HCT116 (cell line): ENCODE results near the gene LRIT3. TPM values are rescaled to one million over a fixed set of nuclear protein-coding genes. Genes with fewer than 3 reads are reported as not detected.

ENCODE experiments used
- ATAC-seq: fragments of 200-7000 bp; cut with Tn5 transposase; 2 replicates; pipeline ENCODE4 v1.9.1; 2020; ENCODE audit warnings: mild to moderate bottlenecking, moderate library complexity
- BruUV-seq: library from RNA; stranded (reverse); fragments of 400-500 nt; replicated peaks from 2 replicates; lab custom pipeline; 2021; lab: Mats Ljungman, UMichigan
- CTCF ChIA-PET: fragments of 300-600 bp; sonication (Branson Sonifier 250); formaldehyde crosslinking; loops from one replicate; lab custom pipeline; 2021; ENCODE audit warnings: antibody characterized with exemption; lab: Charles Lee
- POLR2A ChIA-PET: fragments of 300-600, 350-600 bp; sonication (Branson Sonifier 250); formaldehyde crosslinking; loops from one replicate; lab custom pipeline; 2021; ENCODE audit warnings: antibody characterized with exemption; lab: Charles Lee
- RAD21 ChIA-PET, 2 experiments: fragments of 300-600 bp; sonication (Branson Sonifier 250); formaldehyde crosslinking; loops; one replicate each; lab custom pipeline; 2023; ENCODE audit warnings: low total read pairs in 2 of 2; ENCODE audit not compliant: uncharacterized antibody in 2 of 2, unreplicated experiment in 2 of 2, low non-redundant PET in 1 of 2; lab: Charles Lee
- DNase-seq: peaks from one replicate; pipeline ENCODE4 v3.0.0-alpha.2; 2010; ENCODE audit warnings: low read depth, low spot score
- H2AFZ ChIP-seq: fragments of 200-600 bp; shearing (Covaris generic), sonication (generic); 2 replicates; pipeline ENCODE4 v1.6.1; 2017; ENCODE audit warnings: low read depth, mixed run types, mixed read lengths, antibody characterized with exemption, low read length; ENCODE audit not compliant: poor library complexity, severe bottlenecking
- H3K27ac ChIP-seq: 2 replicates; pipeline ENCODE4 v1.5.1; 2012; ENCODE audit warnings: low read depth, low read length
- H3K27me3 ChIP-seq: fragments of 200-600 bp; sonication (generic); 2 replicates; pipeline ENCODE4 v1.6.1; 2016; ENCODE audit warnings: mixed run types, low read length, mixed read lengths; ENCODE audit not compliant: insufficient read depth
- H3K36me3 ChIP-seq, 2 experiments: fragments of 200-500 bp in 1 of 2; fragments of 200-600 bp in 1 of 2; sonication (Bioruptor generic) in 1 of 2; sonication (generic) in 1 of 2; 2 replicates each; pipeline versions ENCODE4 v1.5.1 to v1.6.1; 2014 to 2016; ENCODE audit warnings: low read length in 2 of 2, inconsistent platforms in 1 of 2, mixed read lengths in 1 of 2, mixed run types in 1 of 2; ENCODE audit not compliant: insufficient read depth in 2 of 2, control insufficient read depth in 1 of 2
- H3K4me1 ChIP-seq, 2 experiments: fragments of 200-600 bp in 1 of 2; sonication (generic) in 1 of 2; 2 replicates each; pipeline versions ENCODE4 v1.5.1 to v1.6.1; 2012 to 2017; ENCODE audit warnings: low read length in 2 of 2, inconsistent platforms in 1 of 2, mild to moderate bottlenecking in 1 of 2, mixed read lengths in 1 of 2, mixed run types in 1 of 2, moderate library complexity in 1 of 2; ENCODE audit not compliant: insufficient read depth in 2 of 2, control insufficient read depth in 1 of 2
- H3K4me2 ChIP-seq: fragments of 200-600 bp; sonication (generic); 2 replicates; pipeline ENCODE4 v1.6.1; 2017; ENCODE audit warnings: mixed run types, low read length, mixed read lengths
- H3K4me3 ChIP-seq, 2 experiments: fragments of 200-600 bp in 1 of 2; sonication (generic) in 1 of 2; replicated peaks in 1 of 2; 2 replicates each; pipeline ENCODE4 v1.5.1; 2011 to 2016; ENCODE audit warnings: low read length in 2 of 2, control low read depth in 1 of 2, low read depth in 1 of 2, mild to moderate bottlenecking in 1 of 2, mixed read lengths in 1 of 2, mixed run types in 1 of 2
- H3K79me2 ChIP-seq: fragments of 200-600 bp; sonication (generic); 2 replicates; pipeline ENCODE4 v1.6.1; 2017; ENCODE audit warnings: mild to moderate bottlenecking, mixed run types, low read length, moderate library complexity, mixed read lengths; ENCODE audit not compliant: insufficient read depth
- H3K9ac ChIP-seq: fragments of 200-600 bp; sonication (generic); 2 replicates; pipeline ENCODE4 v1.6.1; 2016; ENCODE audit warnings: low read length, mixed read lengths
- H3K9me2 ChIP-seq: fragments of 200-600 bp; sonication (generic), shearing (Covaris generic); 2 replicates; pipeline ENCODE4 v1.6.1; 2017; ENCODE audit warnings: mixed run types, mild to moderate bottlenecking, moderate library complexity; ENCODE audit not compliant: insufficient read depth
- H3K9me3 ChIP-seq, 2 experiments: fragments of 200-500 bp in 1 of 2; fragments of 200-600 bp in 1 of 2; sonication (Bioruptor generic) in 1 of 2; sonication (generic) in 1 of 2; 2 replicates each; pipeline ENCODE4 v1.6.1; 2014 to 2017; ENCODE audit warnings: low read length in 2 of 2, mixed read lengths in 2 of 2, inconsistent platforms in 1 of 2, low read depth in 1 of 2, mild to moderate bottlenecking in 1 of 2, mixed run types in 1 of 2, moderate library complexity in 1 of 2; ENCODE audit not compliant: control insufficient read depth in 1 of 2, insufficient read depth in 1 of 2
- H4K20me1 ChIP-seq: fragments of 200-600 bp; sonication (generic), shearing (Covaris generic); 2 replicates; pipeline ENCODE4 v1.6.1; 2017; ENCODE audit warnings: mixed run types, mild to moderate bottlenecking, moderate library complexity; ENCODE audit not compliant: insufficient read depth
- CEBPB ChIP-seq: IDR thresholded peaks from 2 replicates; pipeline ENCODE4 v1.6.1; 2012; ENCODE audit warnings: low read depth
- CTCF ChIP-seq, 3 experiments: fragments of 200-600 bp in 1 of 3; sonication (generic) in 1 of 3; IDR thresholded peaks in 2 of 3; conservative IDR thresholded peaks in 1 of 3; 2 replicates each; pipeline ENCODE4 v1.5.1; 2012 to 2017; ENCODE audit warnings: low read depth in 2 of 3, low read length in 2 of 3, antibody characterized with exemption in 1 of 3, borderline replicate concordance in 1 of 3, control low read depth in 1 of 3, mild to moderate bottlenecking in 1 of 3, mixed read lengths in 1 of 3, mixed run types in 1 of 3, moderate library complexity in 1 of 3; ENCODE audit not compliant: insufficient read depth in 1 of 3
- EGR1 ChIP-seq: IDR thresholded peaks from 2 replicates; pipeline ENCODE4 v1.6.1; 2012; ENCODE audit warnings: low read depth
- ELF1 ChIP-seq: IDR thresholded peaks from 2 replicates; pipeline ENCODE4 v1.6.1; 2012; ENCODE audit warnings: low read depth, borderline replicate concordance
- EZH2phosphoT487 ChIP-seq: fragments of 200-600 bp; IDR thresholded peaks from 2 replicates; pipeline ENCODE4 v1.6.1; 2018; ENCODE audit warnings: antibody characterized with exemption, borderline replicate concordance
- POLR2A ChIP-seq: IDR thresholded peaks from 2 replicates; pipeline ENCODE4 v1.7.0; 2011; ENCODE audit warnings: borderline replicate concordance; ENCODE audit not compliant: insufficient read depth, insufficient read length; ENCODE audit errors: extremely low read depth
- RAD21 ChIP-seq: IDR thresholded peaks from 2 replicates; pipeline ENCODE4 v1.6.1; 2012; ENCODE audit warnings: low read depth, mild to moderate bottlenecking
- REST ChIP-seq: IDR thresholded peaks from 2 replicates; pipeline ENCODE4 v1.6.1; 2012; ENCODE audit warnings: low read depth
- SIN3A ChIP-seq: IDR thresholded peaks from 2 replicates; pipeline ENCODE4 v1.6.1; 2012; ENCODE audit warnings: low read depth
- SP1 ChIP-seq: IDR thresholded peaks from 2 replicates; pipeline ENCODE4 v1.6.1; 2012; ENCODE audit warnings: low read depth
- TCF7L2 ChIP-seq: IDR thresholded peaks from 2 replicates; pipeline ENCODE4 v1.7.0; 2011; ENCODE audit warnings: borderline replicate concordance, inconsistent platforms; ENCODE audit not compliant: insufficient read depth, insufficient read length; ENCODE audit errors: extremely low read depth
- YY1 ChIP-seq: IDR thresholded peaks from 2 replicates; pipeline ENCODE4 v1.6.1; 2011; ENCODE audit warnings: low read length, low read depth, moderate library complexity, mild to moderate bottlenecking; ENCODE audit not compliant: insufficient replicate concordance; ENCODE audit errors: extremely low read depth
- intact Hi-C: fragments of 100-400 bp; cut with micrococcal nuclease; formaldehyde crosslinking; loops from 2 replicates; pipeline ENCODE4 v1.10.0; 2022
- total RNA-seq: library from RNA; stranded (reverse); gene quantifications from one replicate; pipeline ENCODE4 v1.2.1, GENCODE V29; 2021; ENCODE audit not compliant: unreplicated experiment
- TF ChIP-seq, protein P1 (sequence below): IDR thresholded peaks from 2 replicates; pipeline ENCODE4 v1.6.1; 2012

Gene LRIT3
- total RNA-seq, 1 experiment from 2014 or later, result 0.47 TPM

GRCh38 chr4:109877400-109877799 lies 29.5 kb downstream of the LRIT3 start:
- no peaks in the 10 kb centered on the region for H3K27me3 ChIP-seq
- H3K9ac ChIP-seq, result no peak overlapping the region
- no peak overlapping the region for H3K4me3 ChIP-seq
- H3K4me1 ChIP-seq, result no peaks in the 10 kb centered on the region
- no TSS peak for BruUV-seq
- H2AFZ ChIP-seq, result no peak overlapping the region
- intact Hi-C loops, result no loop called here
- H3K4me2 ChIP-seq, result no peak overlapping the region
- H3K27ac ChIP-seq, result no peak overlapping the region
- no peak for ATAC-seq
- no peaks in the 10 kb centered on the region for H3K36me3 ChIP-seq
- CTCF ChIA-PET, result no interaction called here
- no peaks in the 10 kb centered on the region for H3K79me2 ChIP-seq
- no peaks in the 10 kb centered on the region for H3K9me2 ChIP-seq
- POLR2A ChIA-PET, result no interaction called here
- RAD21 ChIA-PET, result no interaction called here
- no peaks in the 10 kb centered on the region for H4K20me1 ChIP-seq
- DNase-seq, result no peak
- TF ChIP-seq POLR2A (no peak), RAD21 (no peak), EZH2phosphoT487 (no peak)
- TF ChIP-seq, all 23 proteins: peak for 0
- H3K9me3 ChIP-seq, result no peaks in the 10 kb centered on the region

- H3K4me1 ChIP-seq, result no peaks in the 10 kb centered on the region
- no peaks in the 10 kb centered on the region for H3K9me2 ChIP-seq
- ATAC-seq, result no peak
- H3K9me3 ChIP-seq, result no peaks in the 10 kb centered on the region
- no peak overlapping the region for H3K9ac ChIP-seq
- H3K27ac ChIP-seq, result no peak overlapping the region
- CTCF ChIA-PET, result no interaction called here
- no peaks in the 10 kb centered on the region for H4K20me1 ChIP-seq
- RAD21 ChIA-PET, result no interaction called here
- H3K4me3 ChIP-seq, result no peak overlapping the region
- no peak overlapping the region for H3K4me2 ChIP-seq
- no TSS peak for BruUV-seq
- H3K27me3 ChIP-seq, result no peaks in the 10 kb centered on the region
- no peak overlapping the region for H2AFZ ChIP-seq
- POLR2A ChIA-PET, result no interaction called here
- intact Hi-C loops, result no loop called here
- no peaks in the 10 kb centered on the region for H3K79me2 ChIP-seq
- no peak for DNase-seq
- H3K36me3 ChIP-seq, result no peaks in the 10 kb centered on the region
- TF ChIP-seq ELF1 (no peak), SIN3A (no peak), CEBPB (no peak), EGR1 (no peak), TCF7L2 (no peak), SP1 (no peak), EZH2phosphoT487 (no peak), YY1 (no peak), REST (no peak), CTCF (IDR thresholded peaks at IDR 0.05 in 2 of 3, conservative IDR thresholded peaks at IDR 0.05 in 1 of 3; ENCODE audit: borderline replicate concordance in 1 of 3, insufficient read depth in 1 of 3, low read depth in 2 of 3, low read length in 2 of 3) (no peak)
- TF ChIP-seq, protein P1, sequence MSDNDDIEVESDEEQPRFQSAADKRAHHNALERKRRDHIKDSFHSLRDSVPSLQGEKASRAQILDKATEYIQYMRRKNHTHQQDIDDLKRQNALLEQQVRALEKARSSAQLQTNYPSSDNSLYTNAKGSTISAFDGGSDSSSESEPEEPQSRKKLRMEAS, result no peak
Observed at GRCh38 chr4:109878355-109878754, 30.4 kb downstream of the LRIT3 start.
